NCI-H345 treated with DMSO at 0.1 percent for 48 hours (cell line): ENCODE results near the gene MRPS27.
A peak's percentile ranks its signal among the peaks of the same experiment; 100 is the strongest.

Source experiments
- DNase-seq: peaks from one replicate; lab custom pipeline; 2025; ENCODE audit not compliant: unreplicated experiment; lab: John Stamatoyannopoulos, UW

The MRPS27 gene

DNA sequence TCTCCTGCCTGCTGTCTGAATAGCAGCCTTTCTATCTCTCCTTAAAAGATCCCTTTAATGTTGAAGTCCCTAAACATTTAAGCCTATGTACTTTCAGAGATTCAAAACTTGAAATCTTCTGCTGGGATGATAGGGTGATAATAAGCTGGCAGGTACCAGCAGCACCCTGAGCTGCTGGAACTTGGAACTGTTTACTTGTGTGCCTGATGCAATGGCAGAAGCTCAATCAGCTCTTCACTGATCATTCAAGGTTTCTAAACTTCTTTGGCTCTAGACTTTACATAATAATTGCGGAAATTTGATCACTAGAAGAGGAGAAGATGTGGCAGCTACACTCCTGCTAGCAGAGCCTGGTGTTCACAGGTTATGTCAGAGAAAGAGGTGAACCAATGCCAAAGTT, 27.6 kb downstream of the MRPS27 start:
- DNase-seq: no peak

GRCh38 chr5:72291601-72292000, 28.4 kb downstream of the MRPS27 start:
- DNase-seq: no peak

DNA sequence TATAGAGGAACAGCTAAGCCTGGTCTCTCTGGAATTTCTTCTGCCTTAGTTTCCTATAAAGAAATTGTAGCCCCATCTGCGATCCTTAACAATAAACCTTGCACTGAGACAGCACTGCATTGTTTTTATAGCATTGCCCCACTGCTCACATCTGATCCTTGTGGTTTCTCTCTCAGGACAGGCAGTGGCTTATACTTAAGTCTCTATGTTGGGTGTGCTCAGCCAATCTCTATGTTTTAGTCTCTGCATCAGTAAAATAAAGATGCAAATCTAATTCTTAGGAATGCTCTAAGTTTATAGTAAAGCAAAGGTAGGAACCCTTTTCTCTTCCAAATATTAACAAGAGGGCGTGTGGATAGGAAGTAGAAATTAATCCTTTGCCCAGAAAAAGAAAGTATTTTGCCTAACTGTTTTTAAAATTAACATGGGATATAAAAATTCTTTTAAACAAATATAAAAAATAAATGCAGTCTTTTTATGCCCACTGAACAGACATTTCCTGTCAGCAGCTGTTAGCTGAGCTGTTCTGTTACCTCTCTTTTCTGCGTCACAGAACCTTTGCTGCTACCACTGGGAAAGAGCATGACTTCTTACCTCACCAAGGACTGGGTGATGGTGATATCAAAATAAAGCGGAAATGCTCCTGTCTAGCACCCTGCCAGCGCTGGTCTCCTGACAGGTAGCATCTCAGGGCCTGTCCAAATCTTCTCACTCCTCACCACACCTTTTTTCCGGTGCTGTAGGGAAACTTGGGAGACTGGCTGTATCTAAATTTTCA, 29.5 kb downstream of the MRPS27 start:
- DNase-seq: no peak

- DNase-seq: peak; percentile 8
These were observed 31.1 kb downstream of the MRPS27 start for GRCh38 chr5:72288924-72289323.

DNA sequence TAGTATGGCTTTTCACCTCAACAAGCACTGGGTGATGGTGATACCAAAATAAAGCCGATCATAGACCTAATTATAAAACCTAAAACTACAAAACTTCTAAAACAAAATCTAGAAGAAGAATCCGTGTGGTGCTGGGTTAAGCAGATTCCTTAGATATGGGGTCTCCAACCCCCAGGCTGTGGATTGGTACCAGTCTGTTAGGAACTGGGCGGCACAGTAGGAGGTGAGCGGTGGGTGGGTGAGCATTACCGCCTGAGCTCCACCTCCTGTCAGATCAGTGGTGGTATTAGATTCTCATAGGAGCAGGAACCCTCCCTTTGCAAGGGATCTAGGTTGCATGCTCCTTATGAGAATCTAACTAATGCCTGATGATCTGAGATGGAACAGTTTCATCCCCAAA, 33.2 kb downstream of the MRPS27 start:
- DNase-seq: no peak

GRCh38 chr5:72285424-72285821, 34.6 kb downstream of the MRPS27 start:
- no peak for DNase-seq

DNA sequence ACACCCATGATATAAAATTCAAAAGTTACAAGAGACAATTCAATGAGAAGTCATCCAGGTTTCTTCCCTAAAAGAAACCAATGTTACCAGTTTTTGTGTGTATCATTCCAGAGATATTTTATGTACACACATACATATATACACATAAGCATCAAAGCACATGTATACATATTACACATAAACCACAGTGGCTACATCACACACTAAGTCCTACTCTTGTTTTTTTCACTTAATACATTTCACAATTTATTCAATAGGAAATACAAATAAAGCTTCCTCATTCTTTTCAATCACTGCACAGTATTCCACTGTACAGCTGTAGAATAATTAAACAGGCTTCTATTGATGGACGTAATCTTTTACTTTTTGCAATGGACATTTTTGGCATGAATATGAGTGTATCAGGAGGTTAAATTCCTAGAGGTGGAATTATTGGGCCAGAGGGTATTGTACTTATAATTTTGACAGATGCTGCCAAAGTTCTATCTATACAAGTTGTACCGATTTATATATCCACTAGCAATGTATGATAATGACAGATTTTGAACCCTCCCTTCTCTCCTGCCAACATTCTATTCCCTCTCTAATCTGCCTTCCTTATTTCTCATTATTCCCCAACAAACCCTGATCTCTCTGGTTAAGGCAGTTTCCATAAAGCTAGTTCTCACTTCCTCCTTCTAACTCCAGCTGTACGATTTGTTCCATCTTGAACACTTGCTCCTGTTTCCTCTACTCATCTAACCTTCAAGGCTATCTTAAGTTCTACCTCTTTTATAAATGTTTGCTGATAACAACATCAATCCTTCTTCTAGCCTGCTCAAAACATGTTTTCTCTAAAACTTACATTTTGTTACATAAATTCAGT, 35.2 kb downstream of the MRPS27 start:
- no peak for DNase-seq

GRCh38 chr5:72283358-72283757, 36.7 kb downstream of the MRPS27 start:
- no peak for DNase-seq

GRCh38 chr5:72282878-72283277, 37.2 kb downstream of the MRPS27 start:
- no peak for DNase-seq

DNA sequence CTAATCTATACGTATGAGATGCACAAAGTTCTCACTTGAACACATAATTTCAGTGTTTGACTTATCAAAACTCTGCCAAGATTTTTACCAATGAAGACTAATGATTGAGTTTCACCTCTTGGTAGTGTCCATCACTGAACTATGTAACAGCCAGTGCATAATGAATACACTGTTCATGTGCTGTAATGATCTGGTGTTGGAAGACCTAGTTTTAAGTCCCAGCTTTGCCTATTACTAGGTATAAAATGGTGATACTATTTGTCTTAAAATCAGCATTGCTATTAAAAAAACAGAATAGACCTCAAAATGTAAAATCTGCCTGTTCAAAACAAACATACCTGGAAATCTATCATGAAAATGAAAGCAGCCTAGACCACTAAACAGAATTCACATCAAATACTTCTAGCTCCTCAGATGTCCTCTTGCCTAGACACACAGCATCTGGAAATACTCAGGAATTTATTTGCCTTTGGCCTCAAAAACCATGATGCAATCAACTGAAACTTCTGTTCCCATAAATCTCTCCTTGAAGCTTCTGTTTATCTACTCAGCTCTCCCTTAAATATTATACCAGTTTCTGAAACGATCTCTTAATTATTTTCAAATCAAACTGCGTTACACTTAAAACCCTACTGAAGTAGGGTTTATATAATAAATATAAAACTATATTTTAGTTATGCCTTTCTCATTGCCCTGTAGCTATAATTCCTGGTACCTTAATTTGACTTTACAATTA, 38.1 kb downstream of the MRPS27 start:
- DNase-seq: no peak

DNA sequence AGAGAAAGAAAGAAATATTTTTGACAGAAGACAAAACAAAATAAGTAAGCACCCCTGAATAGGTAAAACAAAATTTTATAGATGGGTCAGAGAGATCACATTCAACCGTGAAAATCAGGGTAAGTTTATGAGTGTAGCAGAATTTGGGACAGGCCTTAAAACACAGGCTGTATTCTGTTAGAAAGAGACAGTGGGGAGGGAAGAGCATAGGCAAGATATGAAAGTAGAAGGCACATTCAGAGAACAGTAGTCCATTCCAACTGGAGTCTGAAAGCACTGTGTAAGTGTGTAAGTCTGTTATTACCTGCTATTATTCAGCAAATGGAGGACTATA, 38.6 kb downstream of the MRPS27 start:
- DNase-seq: no peak

DNA sequence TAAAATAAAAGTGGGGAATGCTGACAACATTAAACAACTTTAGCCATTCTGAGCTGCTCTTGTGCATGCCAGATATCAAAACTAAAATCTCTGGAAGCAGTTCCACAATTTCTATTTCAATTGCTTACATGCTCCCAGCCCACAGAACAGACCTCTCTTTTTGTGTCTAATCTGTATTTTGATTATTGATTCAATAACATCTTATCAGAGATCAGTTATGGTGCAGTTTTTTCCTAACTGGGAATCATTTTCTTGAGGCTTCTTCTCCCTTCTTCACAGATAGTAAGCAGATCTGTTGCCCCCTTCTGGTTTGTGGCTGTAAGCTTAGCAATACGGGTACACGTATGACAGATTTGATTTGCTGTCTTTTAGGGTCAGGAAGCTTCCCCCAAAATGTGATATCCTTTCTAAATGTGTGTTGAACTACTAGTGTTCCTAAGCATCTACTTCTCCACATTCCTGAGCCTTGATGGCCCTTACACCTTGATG, 39.4 kb downstream of the MRPS27 start:
- no peak for DNase-seq

GRCh38 chr5:72276219-72276752, 43.8 kb downstream of the MRPS27 start:
- DNase-seq: no peak

DNA sequence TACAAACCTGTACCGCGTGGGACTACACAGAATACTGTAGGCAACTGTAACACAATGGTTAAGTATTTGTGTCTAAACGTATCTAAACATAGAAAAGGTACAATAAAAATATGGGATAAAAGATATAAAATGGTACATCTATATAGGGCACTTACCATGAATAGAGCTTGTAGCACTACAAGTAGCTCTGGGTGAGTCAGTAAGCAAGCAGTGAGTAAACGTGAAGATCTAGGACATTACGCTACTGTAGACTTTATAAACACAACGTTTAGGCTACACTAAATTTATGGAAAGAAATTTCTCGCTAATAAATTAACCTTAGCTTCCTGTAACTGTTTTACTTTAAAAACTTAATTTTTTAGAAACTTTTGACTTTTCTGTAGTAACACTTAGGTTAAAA, 46.5 kb downstream of the MRPS27 start:
- no peak for DNase-seq

GRCh38 chr5:72272398-72272797, 47.6 kb downstream of the MRPS27 start:
- no peak for DNase-seq

GRCh38 chr5:72271702-72272101, 48.3 kb downstream of the MRPS27 start:
- no peak for DNase-seq

DNA sequence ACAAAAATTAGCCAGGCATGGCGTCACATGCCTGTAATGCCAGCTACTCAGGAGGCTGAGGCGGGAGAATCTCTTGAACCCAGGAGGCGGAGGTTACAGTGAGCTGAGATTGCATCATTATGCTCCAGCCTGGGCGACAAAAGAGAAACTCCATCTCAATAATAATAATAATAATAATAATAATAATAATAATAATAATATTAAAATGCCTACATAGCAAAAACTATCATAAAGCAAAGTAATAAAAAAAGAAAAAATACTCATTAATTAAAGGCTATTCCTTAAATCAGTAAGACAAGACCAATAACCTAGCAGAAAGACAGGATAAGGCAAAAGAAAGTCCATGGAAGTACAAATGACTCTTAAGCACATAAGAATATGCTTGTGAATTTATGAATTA, 50.0 kb downstream of the MRPS27 start:
- DNase-seq: no peak

DNA sequence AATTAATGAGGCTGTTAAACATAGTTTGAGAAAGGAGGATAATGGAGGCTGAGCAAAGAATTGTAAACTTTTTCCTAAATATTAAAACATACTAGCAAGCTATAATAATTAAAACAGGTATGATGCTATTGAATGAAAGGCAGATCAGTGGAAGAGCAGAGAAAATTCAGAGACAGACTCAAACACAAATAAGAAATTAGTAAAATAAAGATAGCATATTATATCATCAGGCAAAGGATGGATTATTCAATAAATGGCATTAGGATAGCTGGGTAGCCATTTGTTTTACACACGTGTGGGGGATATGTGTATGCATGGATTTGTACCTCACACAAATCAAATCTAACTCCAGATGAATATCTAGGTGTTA, 50.6 kb downstream of the MRPS27 start:
- DNase-seq: no peak

DNA sequence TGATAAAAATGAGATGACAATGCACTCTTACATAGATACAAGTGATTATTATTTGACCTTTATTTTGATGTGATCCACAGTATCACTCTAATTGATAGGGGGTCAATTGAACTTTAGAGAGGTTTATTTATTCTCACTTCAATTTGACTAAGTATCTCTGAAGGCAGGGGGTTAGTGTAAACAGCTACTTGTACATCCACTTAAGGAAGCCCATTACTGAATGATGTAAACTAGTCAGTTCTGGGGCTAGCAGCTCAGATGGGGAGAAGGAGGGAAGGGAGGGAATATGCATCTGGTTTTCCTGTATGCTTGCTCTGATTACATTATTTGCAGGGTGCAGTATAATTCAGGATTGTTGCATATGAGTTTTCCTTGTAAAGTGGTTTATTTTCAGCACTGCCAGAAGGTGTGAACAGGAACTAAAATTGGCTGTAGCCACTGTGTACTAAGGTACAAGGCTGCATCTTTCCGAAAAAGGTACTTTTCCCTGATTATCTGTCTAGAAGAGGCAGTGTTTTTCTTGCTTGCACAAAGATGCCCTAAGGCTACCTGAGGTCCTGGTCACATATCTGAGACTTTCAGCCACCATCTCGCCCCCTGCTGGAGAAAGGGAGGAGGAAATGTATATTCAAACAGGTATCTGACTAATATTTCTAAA, 51.2 kb downstream of the MRPS27 start:
- DNase-seq: no peak

DNA sequence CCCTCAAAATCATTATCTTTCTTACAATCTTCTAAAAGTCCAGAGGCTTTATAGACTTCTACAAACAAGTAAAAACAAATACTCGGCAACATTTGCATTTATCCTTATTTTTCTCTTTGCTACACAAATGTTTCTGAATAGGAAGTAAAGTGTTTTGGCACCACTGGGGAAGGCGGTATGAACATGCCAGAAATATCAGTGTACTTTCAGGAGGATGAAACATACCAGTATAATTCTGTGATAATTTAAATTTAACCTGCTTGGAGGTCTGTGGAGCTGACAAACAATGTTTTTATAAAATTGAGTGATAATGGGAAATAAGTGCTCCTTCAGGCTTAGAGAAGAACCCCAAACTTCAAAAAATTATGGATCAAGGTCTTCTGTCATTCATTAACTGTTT, 51.8 kb downstream of the MRPS27 start:
- DNase-seq: no peak

- no peak for DNase-seq
These were observed 52.4 kb downstream of the MRPS27 start for GRCh38 chr5:72267685-72268084.
